Cardiac muscle cell (in vitro differentiated cells and primary cell): ENCODE results near the gene NAB2. TPM values are rescaled to one million over a fixed set of nuclear protein-coding genes. Genes with fewer than 3 reads are reported as not detected.

Source experiments
- DNase-seq, 2 donors: peaks; one replicate each; pipeline versions ENCODE4 v3.0.0 to v3.0.0-alpha.2; 2010 to 2017; ENCODE audit warnings: low read depth in 1 of 2, low spot score in 1 of 2
- H3K27ac ChIP-seq: fragments of 200-600 bp; sonication (generic); 2 replicates; pipeline ENCODE4 v1.5.1; 2016
- H3K27me3 ChIP-seq: fragments of 200-600 bp; sonication (generic); 2 replicates; pipeline ENCODE4 v1.6.0; 2016; ENCODE audit warnings: control low read depth
- H3K36me3 ChIP-seq: fragments of 200-600 bp; sonication (generic); 2 replicates; pipeline ENCODE4 v1.5.1; 2016; ENCODE audit warnings: control low read depth
- H3K4me1 ChIP-seq: fragments of 200-600 bp; sonication (generic); 2 replicates; pipeline ENCODE4 v1.8.1; 2017; ENCODE audit warnings: low read depth, mild to moderate bottlenecking, mixed run types
- H3K4me3 ChIP-seq: fragments of 200-600 bp; sonication (generic); 2 replicates; pipeline ENCODE4 v1.5.1; 2016; ENCODE audit warnings: mild to moderate bottlenecking
- H3K9me3 ChIP-seq: fragments of 200-600 bp; sonication (generic); 2 replicates; pipeline ENCODE4 v1.5.1; 2017; ENCODE audit warnings: low read depth, mild to moderate bottlenecking, control low read depth
- CTCF ChIP-seq: IDR thresholded peaks from 2 replicates; pipeline ENCODE4 v1.5.1; 2012; ENCODE audit warnings: low read depth, mild to moderate bottlenecking, low read length
- polyA plus RNA-seq: library from polyadenylated mRNA; unstranded; fragments of >200 nt; fragmentation: Nextera tagmentation; extraction: Ambion mirVana; gene quantifications from 2 replicates; pipeline ENCODE4 v1.2.1, GENCODE V29; 2016
- total RNA-seq: library from RNA; depleted of rRNA; stranded (reverse); fragments of >200 nt; gene quantifications from 2 replicates; pipeline ENCODE4 v1.2.3, GENCODE V29; 2016

Gene NAB2
- total and polyA plus RNA-seq, 2 experiments from 2014 or later, result 11.9 to 35.0 TPM

DNA sequence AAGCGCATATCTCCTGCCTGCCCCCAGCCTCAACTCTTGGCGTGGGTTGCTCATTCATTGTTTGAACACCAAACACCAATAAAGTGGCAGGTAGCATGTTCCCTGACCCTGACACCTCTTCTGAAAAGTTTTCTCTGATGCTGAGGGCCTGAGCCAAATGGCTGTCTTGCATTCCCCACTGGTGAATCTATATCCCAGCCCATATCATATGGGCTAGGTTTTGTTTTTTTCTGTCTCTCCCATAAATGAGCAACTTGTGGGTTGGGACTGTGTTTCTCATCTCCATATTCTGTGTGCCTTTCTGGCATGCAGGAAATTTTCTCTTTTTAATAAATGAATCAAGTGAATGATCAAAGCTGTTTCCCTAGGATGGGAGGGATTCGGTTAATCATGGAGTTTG, 44.0 kb upstream of the NAB2 start:
- no peak for DNase-seq
- no peak for TF ChIP-seq CTCF
- Histone ChIP-seq H3K27me3 (peaks cover 2% of the 10 kb centered on the region), H3K9me3 (no peaks in the 10 kb centered on the region), H3K4me1 (no peaks in the 10 kb centered on the region), H3K4me3 (no peak overlapping the region), H3K27ac (no peak overlapping the region), H3K36me3 (no peaks in the 10 kb centered on the region)

- no peak for TF ChIP-seq CTCF
- no peaks in the 10 kb centered on the region for H3K4me1 ChIP-seq
- H3K27ac ChIP-seq, result no peak overlapping the region
- no peak for DNase-seq
- H3K4me3 ChIP-seq, result no peak overlapping the region
- no peaks in the 10 kb centered on the region for H3K36me3 ChIP-seq
- no peaks in the 10 kb centered on the region for H3K9me3 ChIP-seq
- peaks cover 2% of the 10 kb centered on the region for H3K27me3 ChIP-seq
These were observed 42.7 kb upstream of the NAB2 start for GRCh38 chr12:57046086-57046791.

- no peak for DNase-seq
- H3K4me1 ChIP-seq, result no peaks in the 10 kb centered on the region
- no peak overlapping the region for H3K27ac ChIP-seq
- no peaks in the 10 kb centered on the region for H3K9me3 ChIP-seq
- H3K36me3 ChIP-seq, result no peaks in the 10 kb centered on the region
- no peak for TF ChIP-seq CTCF
- peaks cover 2% of the 10 kb centered on the region for H3K27me3 ChIP-seq
- H3K4me3 ChIP-seq, result no peak overlapping the region
These were observed 41.7 kb upstream of the NAB2 start for GRCh38 chr12:57046947-57047890.

GRCh38 chr12:57047981-57048380, 40.9 kb upstream of the NAB2 start:
- H3K36me3 ChIP-seq, result no peaks in the 10 kb centered on the region
- no peak for DNase-seq
- H3K4me1 ChIP-seq, result no peaks in the 10 kb centered on the region
- TF ChIP-seq CTCF, result no peak
- no peak overlapping the region for H3K4me3 ChIP-seq
- H3K27me3 ChIP-seq, result peaks cover 2% of the 10 kb centered on the region
- H3K9me3 ChIP-seq, result no peaks in the 10 kb centered on the region
- no peak overlapping the region for H3K27ac ChIP-seq

DNA sequence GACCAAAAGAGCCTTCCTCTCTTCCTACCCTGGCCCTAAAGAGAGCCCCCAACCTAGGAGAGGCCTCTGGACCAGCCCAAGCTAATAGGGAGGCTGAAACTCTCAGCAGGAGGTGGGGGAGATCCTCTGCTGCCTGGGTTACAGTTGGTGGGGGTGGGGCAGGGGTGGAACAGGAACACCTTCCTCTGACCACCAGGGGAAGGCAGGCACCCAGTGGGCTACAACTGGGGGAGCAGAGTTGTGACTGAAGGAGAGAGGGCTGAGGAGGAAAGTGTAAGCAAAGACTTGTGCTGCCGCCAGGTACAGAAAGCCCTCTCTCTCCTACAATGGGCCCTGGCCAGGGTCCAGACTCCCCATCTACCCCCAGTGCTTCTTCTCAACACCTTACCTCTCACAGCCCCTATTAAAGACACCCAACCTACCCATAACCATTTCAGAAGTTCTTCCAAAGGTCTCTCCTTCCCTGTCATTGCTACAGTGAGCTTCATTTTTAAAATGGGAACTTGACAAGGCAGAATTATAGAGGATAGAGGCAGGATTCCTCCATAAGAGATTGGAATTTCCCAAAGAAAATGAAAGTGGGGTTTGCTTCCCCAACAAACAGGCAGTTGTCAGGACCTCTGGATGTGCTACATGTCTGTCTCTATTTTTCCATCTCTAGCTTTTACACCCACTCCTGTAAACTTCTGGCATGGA, 40.3 kb upstream of the NAB2 start:
- no peak overlapping the region for H3K4me3 ChIP-seq
- no peak for DNase-seq
- H3K27ac ChIP-seq, result no peak overlapping the region
- H3K9me3 ChIP-seq, result no peaks in the 10 kb centered on the region
- no peaks in the 10 kb centered on the region for H3K36me3 ChIP-seq
- H3K4me1 ChIP-seq, result no peaks in the 10 kb centered on the region
- no peak for TF ChIP-seq CTCF
- H3K27me3 ChIP-seq, result peaks cover 1% of the 10 kb centered on the region
